B cell (primary cell): ENCODE data around the gene PRIMPOL. TPM values are rescaled to one million over a fixed set of nuclear protein-coding genes. Genes with fewer than 3 reads are reported as not detected.

Experiments
- ATAC-seq: fragments of 200-7000 bp; cut with Tn5 transposase; one replicate; pipeline ENCODE4 v1.10.0; 2021; ENCODE audit warnings: low read depth, mild to moderate bottlenecking, moderate number of reproducible peaks, moderate library complexity
- CTCF ChIA-PET: fragments of 350-600 bp; sonication (Branson Sonifier 250); formaldehyde crosslinking; loops from one replicate; lab custom pipeline; 2021; ENCODE audit warnings: antibody characterized with exemption, inconsistent platforms; lab: Charles Lee
- POLR2A ChIA-PET: fragments of 350-600 bp; sonication (Branson Sonifier 250); formaldehyde crosslinking; loops from one replicate; lab custom pipeline; 2021; ENCODE audit warnings: antibody characterized with exemption; lab: Charles Lee
- DNase-seq: peaks from one replicate; pipeline ENCODE4 v3.0.0; 2013
- H2AFZ ChIP-seq: 2 replicates; pipeline ENCODE4 v1.6.1; 2012; ENCODE audit warnings: mild to moderate bottlenecking, low read depth, low read length; ENCODE audit not compliant: insufficient read depth, poor library complexity, severe bottlenecking
- H3K27ac ChIP-seq, 2 donors: 1 replicate in 1 of 2; 2 replicates in 1 of 2; pipeline ENCODE4 v1.5.1; 2012 to 2013; ENCODE audit warnings: low read length in 2 of 2, mild to moderate bottlenecking in 2 of 2, moderate library complexity in 1 of 2
- H3K27me3 ChIP-seq, 4 experiments: fragments of 200-600 bp in 1 of 4; sonication (generic) in 1 of 4; replicated peaks in 1 of 4; 1 replicate in 2 of 4; 2 replicates in 2 of 4; pipeline versions ENCODE4 v1.6.1 to v1.7.0; 2013 to 2016; ENCODE audit warnings: low read length in 3 of 4, mild to moderate bottlenecking in 2 of 4, mixed read lengths in 1 of 4, moderate library complexity in 1 of 4; ENCODE audit not compliant: insufficient read depth in 4 of 4, control insufficient read depth in 3 of 4; ENCODE audit errors: control extremely low read depth in 1 of 4
- H3K36me3 ChIP-seq, 2 experiments: replicated peaks in 1 of 2; 1 replicate in 1 of 2; 2 replicates in 1 of 2; pipeline versions ENCODE4 v1.6.1 to v1.7.1; 2013; ENCODE audit warnings: low read length in 1 of 2; ENCODE audit not compliant: insufficient read depth in 2 of 2, control insufficient read depth in 1 of 2; ENCODE audit errors: control extremely low read depth in 1 of 2, extremely low read depth in 1 of 2
- H3K4me1 ChIP-seq, 2 donors: fragments of 200-600 bp in 1 of 2; sonication (generic) in 1 of 2; 1 replicate in 1 of 2; 2 replicates in 1 of 2; pipeline versions ENCODE4 v1.5.1 to v1.6.1; 2013 to 2017; ENCODE audit warnings: low read length in 2 of 2; ENCODE audit not compliant: control insufficient read depth in 2 of 2, insufficient read depth in 2 of 2
- H3K4me2 ChIP-seq: replicated peaks from 2 replicates; pipeline ENCODE3; 2012; ENCODE audit warnings: mild to moderate bottlenecking, low read depth, low read length; ENCODE audit not compliant: poor library complexity, severe bottlenecking
- H3K4me3 ChIP-seq, 5 experiments: fragments of 200-600 bp in 1 of 5; sonication (generic) in 1 of 5; 1 replicate in 3 of 5; 2 replicates in 2 of 5; pipeline versions ENCODE4 v1.5.1 to v1.7.0; 2011 to 2016; ENCODE audit warnings: low read length in 4 of 5, mild to moderate bottlenecking in 4 of 5, low read depth in 2 of 5, control low read depth in 1 of 5, moderate library complexity in 1 of 5; ENCODE audit not compliant: insufficient read depth in 1 of 5; ENCODE audit errors: control extremely low read depth in 1 of 5, extremely low read depth in 1 of 5
- H3K79me2 ChIP-seq: fragments of 200-600 bp; sonication (generic); one replicate; pipeline ENCODE4 v1.6.0; 2016; ENCODE audit warnings: low read length; ENCODE audit not compliant: control insufficient read depth, insufficient read depth
- H3K9ac ChIP-seq: fragments of 200-600 bp; sonication (generic); 2 replicates; pipeline ENCODE4 v1.6.1; 2017; ENCODE audit warnings: mild to moderate bottlenecking, low read length, moderate library complexity
- H3K9me3 ChIP-seq, 3 donors: one replicate each; pipeline versions ENCODE4 v1.6.1 to v1.7.1; 2013; ENCODE audit warnings: low read length in 2 of 3; ENCODE audit not compliant: control insufficient read depth in 2 of 3, insufficient read depth in 1 of 3; ENCODE audit errors: control extremely low read depth in 1 of 3
- H4K20me1 ChIP-seq: 2 replicates; pipeline ENCODE4 v1.6.0; 2012; ENCODE audit warnings: mild to moderate bottlenecking, low read length; ENCODE audit not compliant: insufficient read depth, control insufficient read depth, poor library complexity, severe bottlenecking
- H3K27ac Mint-ChIP-seq: one replicate; pipeline ENCODE4 v1.8.0; 2021; ENCODE audit warnings: mixed read lengths
- H3K27me3 Mint-ChIP-seq: one replicate; pipeline ENCODE4 v1.8.0; 2021; ENCODE audit warnings: mixed read lengths
- H3K4me1 Mint-ChIP-seq: one replicate; pipeline ENCODE4 v1.8.0; 2021; ENCODE audit warnings: mixed read lengths
- H3K4me3 Mint-ChIP-seq: one replicate; pipeline ENCODE4 v1.8.0; 2021; ENCODE audit warnings: mixed read lengths
- H3K9me3 Mint-ChIP-seq: one replicate; pipeline ENCODE4 v1.8.0; 2022; ENCODE audit warnings: mixed read lengths; ENCODE audit not compliant: insufficient read depth
- EZH2 ChIP-seq: IDR thresholded peaks from 2 replicates; pipeline ENCODE4 v1.6.1; 2012; ENCODE audit warnings: borderline replicate concordance, low read depth, mild to moderate bottlenecking, moderate library complexity, low read length; ENCODE audit not compliant: insufficient read depth, poor library complexity, severe bottlenecking
- WGBS: methylation state at CpG from one replicate; pipeline ENCODE4 v1.1.5; 2013; ENCODE audit warnings: missing lambda C conversion rate; ENCODE audit not compliant: insufficient coverage; 5-methylcytosine and 5-hydroxymethylcytosine counted together
- intact Hi-C: fragments of 100-400 bp; cut with micrococcal nuclease; formaldehyde crosslinking; loops from one replicate; pipeline ENCODE4 v1.10.0; 2022
- polyA plus RNA-seq: library from polyadenylated mRNA; depleted of rRNA; stranded (reverse); fragments of >200 nt; gene quantifications from 2 replicates; pipeline ENCODE4 v1.2.3, GENCODE V29; 2012
- total RNA-seq, 2 donors: library from RNA; stranded (reverse); fragments of 120-200 nt in 1 of 2; gene quantifications; 1 replicate in 1 of 2; 2 replicates in 1 of 2; pipeline versions ENCODE4 v1.2.3 to v1.2.4, GENCODE V29; 2013 to 2022
- TF ChIP-seq, protein P1 (sequence below): fragments of 200-600 bp; IDR thresholded peaks from one replicate; pipeline ENCODE4 v1.8.0; 2022; ENCODE audit warnings: antibody characterized with exemption, mild to moderate bottlenecking

The PRIMPOL gene
- total and polyA plus RNA-seq, 2 donors (not counting 1 experiment from before 2014, with no cell fraction given) = 15.4 to 16.3 TPM

- H3K4me1 ChIP-seq = no peaks in the 10 kb centered on the region
- 100% methylated on average over 2 of the region's 4 CpGs for WGBS
- TF ChIP-seq, protein P1, sequence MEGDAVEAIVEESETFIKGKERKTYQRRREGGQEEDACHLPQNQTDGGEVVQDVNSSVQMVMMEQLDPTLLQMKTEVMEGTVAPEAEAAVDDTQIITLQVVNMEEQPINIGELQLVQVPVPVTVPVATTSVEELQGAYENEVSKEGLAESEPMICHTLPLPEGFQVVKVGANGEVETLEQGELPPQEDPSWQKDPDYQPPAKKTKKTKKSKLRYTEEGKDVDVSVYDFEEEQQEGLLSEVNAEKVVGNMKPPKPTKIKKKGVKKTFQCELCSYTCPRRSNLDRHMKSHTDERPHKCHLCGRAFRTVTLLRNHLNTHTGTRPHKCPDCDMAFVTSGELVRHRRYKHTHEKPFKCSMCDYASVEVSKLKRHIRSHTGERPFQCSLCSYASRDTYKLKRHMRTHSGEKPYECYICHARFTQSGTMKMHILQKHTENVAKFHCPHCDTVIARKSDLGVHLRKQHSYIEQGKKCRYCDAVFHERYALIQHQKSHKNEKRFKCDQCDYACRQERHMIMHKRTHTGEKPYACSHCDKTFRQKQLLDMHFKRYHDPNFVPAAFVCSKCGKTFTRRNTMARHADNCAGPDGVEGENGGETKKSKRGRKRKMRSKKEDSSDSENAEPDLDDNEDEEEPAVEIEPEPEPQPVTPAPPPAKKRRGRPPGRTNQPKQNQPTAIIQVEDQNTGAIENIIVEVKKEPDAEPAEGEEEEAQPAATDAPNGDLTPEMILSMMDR = no peak
- TF ChIP-seq EZH2 = no peak
- H3K4me3 Mint-ChIP-seq = no peak overlapping the region
- intact Hi-C loops = no loop called here
- peaks cover 0 to 5% (median 0%) of the 10 kb centered on the region in 3 donors for H3K9me3 ChIP-seq
- ChIA-PET CTCF (interaction anchor here (0.7 to 1.4 kb wide), 3 partner anchors 8 to 159 kb away, joined by 3 to 5 read pairs (median 3); no protein-coding TSS in a partner anchor), POLR2A (interaction anchor here (0.7 kb wide), 1 partner anchor 48 kb away, joined by 3 read pairs; no protein-coding TSS in a partner anchor)
- no peak overlapping the region for H2AFZ ChIP-seq
- H3K27ac ChIP-seq = no peak overlapping the region
- H3K9ac ChIP-seq = no peak overlapping the region
- H3K27me3 ChIP-seq = no peaks in the 10 kb centered on the region
- H3K79me2 ChIP-seq = peaks cover 4% of the 10 kb centered on the region
- no peak for ATAC-seq
- H4K20me1 ChIP-seq = no peaks in the 10 kb centered on the region
- no peaks in the 10 kb centered on the region for H3K36me3 ChIP-seq
- no peak overlapping the region for H3K4me2 ChIP-seq
- no peaks in the 10 kb centered on the region for H3K27me3 Mint-ChIP-seq
- H3K27ac Mint-ChIP-seq = no peak overlapping the region
- no peak for DNase-seq
- H3K4me1 Mint-ChIP-seq = peaks cover 13% of the 10 kb centered on the region
- H3K4me3 ChIP-seq = no peak overlapping the region
- peaks cover 2% of the 10 kb centered on the region for H3K9me3 Mint-ChIP-seq
Measured at GRCh38 chr4:184715526-184715925, 66.0 kb downstream of the PRIMPOL start.

DNA sequence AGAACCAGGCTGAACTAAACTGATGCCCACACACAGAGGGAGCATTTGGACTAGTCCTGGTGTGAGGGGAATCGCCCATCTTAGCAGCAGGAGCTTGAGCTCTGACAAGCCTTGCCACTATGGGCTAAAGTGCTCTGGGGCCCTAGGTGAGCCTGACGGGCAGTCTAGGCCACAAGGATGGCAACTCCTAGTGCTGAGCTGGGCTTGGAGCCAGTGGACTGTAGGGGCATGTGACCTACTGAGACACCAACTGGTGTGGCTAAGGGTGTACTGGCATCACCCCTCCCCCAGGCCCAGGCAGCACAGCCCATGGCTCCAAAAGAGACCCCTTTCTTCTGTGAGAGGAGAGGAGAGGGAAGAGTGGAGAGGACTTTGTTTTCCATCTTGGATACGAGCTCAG is 69.9 kb downstream of the PRIMPOL start:
- Histone ChIP-seq H3K79me2 (peaks cover 4% of the 10 kb centered on the region), H3K36me3 (no peaks in the 10 kb centered on the region), H4K20me1 (no peaks in the 10 kb centered on the region), H3K4me2 (no peak overlapping the region), H3K4me3 (no peak overlapping the region), H3K9ac (no peak overlapping the region), H3K9me3 (peaks cover 0 to 5% (median 4%) of the 10 kb centered on the region in 3 donors), H2AFZ (no peak overlapping the region), H3K4me1 (no peaks in the 10 kb centered on the region), H3K27ac (no peak overlapping the region), H3K27me3 (no peaks in the 10 kb centered on the region)
- POLR2A ChIA-PET = no interaction called here
- DNase-seq (no peak), ATAC-seq (no peak)
- intact Hi-C loops = no loop called here
- Mint-ChIP-seq H3K27me3 (no peaks in the 10 kb centered on the region), H3K4me3 (no peak overlapping the region), H3K4me1 (peaks cover 13% of the 10 kb centered on the region), H3K9me3 (peaks cover 6% of the 10 kb centered on the region), H3K27ac (no peak overlapping the region)
- TF ChIP-seq EZH2 = no peak
- TF ChIP-seq, protein P1 = no peak
- 92% methylated on average over 1 of the region's 3 CpGs for WGBS
- CTCF ChIA-PET = no interaction called here
